OCI-LY1 (cell line): Measurements from ENCODE around the gene CEP19.

ENCODE experiments used
- CTCF ChIP-seq: fragments of 200-600 bp; sonication (generic), shearing (Covaris generic); IDR thresholded peaks from 2 replicates; pipeline ENCODE4 v1.5.1; 2017; ENCODE audit warnings: mild to moderate bottlenecking, antibody characterized with exemption, low read length, moderate library complexity, mixed read lengths
- EZH2 ChIP-seq: fragments of 200-600 bp; sonication (generic), shearing (Covaris generic); IDR thresholded peaks from 2 replicates; pipeline ENCODE4 v1.8.0; 2017; ENCODE audit warnings: borderline replicate concordance, mixed run types, mild to moderate bottlenecking, antibody characterized with exemption, low read length, moderate library complexity, mixed read lengths

DNA sequence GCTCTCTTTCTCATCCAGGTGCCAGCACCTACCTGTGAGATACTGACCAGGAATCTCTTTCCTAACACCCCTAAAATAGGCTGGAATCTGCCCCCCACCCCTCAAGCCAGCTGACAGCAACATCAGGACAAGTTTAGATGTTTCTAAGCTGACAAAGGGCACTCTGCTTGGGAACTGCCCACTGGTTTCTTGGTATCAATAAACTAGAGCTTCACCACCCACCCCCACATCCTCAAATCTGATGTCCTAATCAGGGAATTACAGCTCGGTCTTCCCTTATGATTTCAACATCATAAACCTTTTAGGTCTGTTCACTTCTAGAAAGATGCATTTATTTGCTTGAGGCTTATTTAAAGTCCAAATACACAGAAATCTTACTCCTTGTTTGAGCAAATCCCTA lies 34.7 kb downstream of the CEP19 start:
- no peak for TF ChIP-seq CTCF
- TF ChIP-seq EZH2: no peak
